GM12873 (cell line): ENCODE measurements around the gene PLXNA1.

Experiments
- TF ChIP-seq, protein P1 (sequence below): IDR thresholded peaks from 2 replicates; pipeline ENCODE4 v1.5.1; 2012; ENCODE audit warnings: low read depth, mild to moderate bottlenecking, moderate library complexity, low read length, control low read depth; ENCODE audit not compliant: insufficient read depth; ENCODE audit errors: missing control alignments

The PLXNA1 gene

DNA sequence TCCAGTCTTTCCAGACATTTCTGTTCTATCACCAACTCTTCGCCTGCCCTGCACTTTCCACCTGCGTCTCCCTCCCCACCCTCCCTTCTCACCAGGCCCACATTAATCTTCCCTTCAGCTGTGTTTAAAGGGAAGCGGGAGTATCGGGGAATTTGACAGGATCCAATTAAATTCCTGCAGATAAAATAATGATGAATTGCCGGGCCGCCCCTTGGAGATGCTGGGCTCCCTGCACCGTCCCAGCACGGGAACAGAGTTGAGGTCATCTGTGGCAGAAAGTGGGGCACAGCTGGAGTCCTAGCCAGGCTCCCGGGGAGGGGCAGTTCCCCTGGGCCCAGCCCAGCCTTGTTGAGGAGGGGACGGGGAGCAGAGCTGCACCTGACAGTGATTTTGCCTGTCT, 30.3 kb downstream of the PLXNA1 start:
- TF ChIP-seq, protein P1, sequence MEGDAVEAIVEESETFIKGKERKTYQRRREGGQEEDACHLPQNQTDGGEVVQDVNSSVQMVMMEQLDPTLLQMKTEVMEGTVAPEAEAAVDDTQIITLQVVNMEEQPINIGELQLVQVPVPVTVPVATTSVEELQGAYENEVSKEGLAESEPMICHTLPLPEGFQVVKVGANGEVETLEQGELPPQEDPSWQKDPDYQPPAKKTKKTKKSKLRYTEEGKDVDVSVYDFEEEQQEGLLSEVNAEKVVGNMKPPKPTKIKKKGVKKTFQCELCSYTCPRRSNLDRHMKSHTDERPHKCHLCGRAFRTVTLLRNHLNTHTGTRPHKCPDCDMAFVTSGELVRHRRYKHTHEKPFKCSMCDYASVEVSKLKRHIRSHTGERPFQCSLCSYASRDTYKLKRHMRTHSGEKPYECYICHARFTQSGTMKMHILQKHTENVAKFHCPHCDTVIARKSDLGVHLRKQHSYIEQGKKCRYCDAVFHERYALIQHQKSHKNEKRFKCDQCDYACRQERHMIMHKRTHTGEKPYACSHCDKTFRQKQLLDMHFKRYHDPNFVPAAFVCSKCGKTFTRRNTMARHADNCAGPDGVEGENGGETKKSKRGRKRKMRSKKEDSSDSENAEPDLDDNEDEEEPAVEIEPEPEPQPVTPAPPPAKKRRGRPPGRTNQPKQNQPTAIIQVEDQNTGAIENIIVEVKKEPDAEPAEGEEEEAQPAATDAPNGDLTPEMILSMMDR = no peak

DNA sequence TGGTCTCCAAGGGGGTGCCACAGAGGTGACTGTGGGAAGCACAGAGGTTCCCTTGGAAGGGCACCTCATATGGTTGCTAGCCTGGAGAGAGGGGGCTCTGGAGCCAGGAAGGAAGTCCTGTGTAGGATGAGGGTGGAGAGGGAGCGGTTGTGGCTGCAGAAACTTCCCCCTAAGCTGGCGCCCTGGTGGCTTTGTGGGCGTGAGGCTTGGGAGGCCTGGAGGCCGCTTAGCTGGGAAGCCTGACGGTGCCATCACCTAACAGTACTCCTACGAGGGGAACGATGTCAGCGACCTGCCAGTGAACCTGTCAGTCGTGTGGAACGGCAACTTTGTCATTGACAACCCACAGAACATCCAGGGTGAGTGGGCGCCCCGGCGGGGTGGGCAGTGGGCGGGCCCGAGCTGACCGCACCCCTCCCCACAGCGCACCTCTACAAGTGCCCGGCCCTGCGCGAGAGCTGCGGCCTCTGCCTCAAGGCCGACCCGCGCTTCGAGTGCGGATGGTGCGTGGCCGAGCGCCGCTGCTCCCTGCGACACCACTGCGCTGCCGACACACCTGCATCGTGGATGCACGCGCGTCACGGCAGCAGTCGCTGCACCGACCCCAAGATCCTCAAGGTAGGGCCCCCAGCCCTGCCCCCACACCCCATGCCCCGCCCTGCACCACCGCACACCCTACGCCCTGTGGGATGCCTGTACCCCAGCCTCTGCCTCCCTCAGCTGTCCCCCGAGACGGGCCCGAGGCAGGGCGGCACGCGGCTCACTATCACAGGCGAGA, 31.0 kb downstream of the PLXNA1 start:
- TF ChIP-seq, protein P1 = no peak

DNA sequence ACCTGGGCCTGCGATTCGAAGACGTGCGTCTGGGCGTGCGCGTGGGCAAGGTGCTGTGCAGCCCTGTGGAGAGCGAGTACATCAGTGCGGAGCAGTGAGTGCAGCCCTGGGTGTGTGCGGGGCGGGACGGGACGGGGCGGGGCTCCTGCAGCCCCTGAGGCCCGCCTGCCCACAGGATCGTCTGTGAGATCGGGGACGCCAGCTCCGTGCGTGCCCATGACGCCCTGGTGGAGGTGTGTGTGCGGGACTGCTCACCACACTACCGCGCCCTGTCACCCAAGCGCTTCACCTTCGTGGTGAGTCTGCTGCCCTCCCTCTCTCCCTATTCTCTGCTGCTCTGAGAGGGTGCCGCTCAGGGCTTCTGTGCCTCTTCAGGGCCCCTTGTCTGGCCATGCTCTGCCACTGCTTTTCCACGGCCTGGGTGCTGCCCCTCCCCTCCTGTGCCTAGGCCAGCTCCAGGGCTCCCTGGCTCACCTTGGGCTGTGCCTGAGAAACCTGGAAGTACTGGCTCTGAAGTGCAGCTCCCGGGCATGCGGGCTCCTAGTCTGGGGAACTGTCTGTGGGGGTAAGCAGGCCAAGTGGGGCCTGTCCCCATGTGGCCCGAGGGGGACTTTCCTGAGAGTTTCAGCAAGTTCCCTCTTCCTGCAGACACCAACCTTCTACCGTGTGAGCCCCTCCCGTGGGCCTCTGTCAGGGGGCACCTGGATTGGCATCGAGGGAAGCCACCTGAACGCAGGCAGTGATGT, 31.8 kb downstream of the PLXNA1 start:
- TF ChIP-seq, protein P1 = no peak

DNA sequence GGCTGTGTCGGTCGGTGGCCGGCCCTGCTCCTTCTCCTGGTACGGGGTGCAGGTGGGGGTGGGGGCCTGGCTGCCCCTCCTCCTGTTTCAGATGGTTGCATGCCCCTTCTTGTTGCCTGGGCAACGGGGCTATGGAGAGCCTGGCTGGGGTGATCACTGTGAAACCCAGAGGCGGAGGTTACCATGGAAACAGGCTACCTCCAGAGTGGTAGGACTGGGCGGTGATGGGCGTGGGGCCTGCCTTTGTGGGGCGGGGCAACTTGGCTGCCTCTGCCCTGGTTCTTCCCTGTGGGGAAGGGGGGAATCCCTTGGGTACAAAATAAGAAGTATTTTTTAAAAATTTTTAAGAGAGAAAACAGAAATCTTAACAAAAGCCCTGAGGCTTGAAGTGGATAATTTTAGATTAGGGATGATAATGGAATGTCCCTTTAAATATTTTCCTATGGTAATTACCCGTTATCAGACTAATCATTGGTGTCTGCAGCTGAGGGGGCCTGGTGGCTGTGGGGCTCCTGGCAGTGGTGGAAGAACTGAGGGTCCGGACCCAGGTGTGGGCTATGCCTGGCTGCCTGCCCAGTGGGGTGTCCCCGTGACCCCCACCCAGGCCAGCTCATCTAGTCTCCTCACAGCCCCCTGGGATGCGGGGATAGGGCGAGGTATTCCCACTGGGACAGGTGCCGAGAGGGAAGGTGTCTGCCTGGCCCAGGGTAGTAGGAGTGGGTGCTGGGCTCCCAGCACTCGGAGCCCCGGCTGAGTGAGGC, 32.5 kb downstream of the PLXNA1 start:
- TF ChIP-seq, protein P1 = no peak

DNA sequence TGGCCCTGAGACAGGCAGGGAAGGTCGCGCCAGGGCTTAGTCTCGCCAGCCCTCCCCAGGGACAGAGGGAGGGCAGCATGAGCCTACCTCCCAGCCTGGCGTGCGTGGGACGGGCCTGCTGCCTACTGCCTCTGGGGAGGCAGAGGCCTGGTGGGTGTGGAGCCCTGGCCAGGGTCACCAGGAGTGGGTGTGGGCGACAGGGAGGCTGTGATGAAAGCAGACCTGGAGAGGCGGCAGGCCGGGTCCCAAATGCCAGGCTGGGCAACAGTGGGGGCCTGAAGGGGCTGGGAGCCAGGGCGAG, 33.1 kb downstream of the PLXNA1 start:
- TF ChIP-seq, protein P1 = no peak

DNA sequence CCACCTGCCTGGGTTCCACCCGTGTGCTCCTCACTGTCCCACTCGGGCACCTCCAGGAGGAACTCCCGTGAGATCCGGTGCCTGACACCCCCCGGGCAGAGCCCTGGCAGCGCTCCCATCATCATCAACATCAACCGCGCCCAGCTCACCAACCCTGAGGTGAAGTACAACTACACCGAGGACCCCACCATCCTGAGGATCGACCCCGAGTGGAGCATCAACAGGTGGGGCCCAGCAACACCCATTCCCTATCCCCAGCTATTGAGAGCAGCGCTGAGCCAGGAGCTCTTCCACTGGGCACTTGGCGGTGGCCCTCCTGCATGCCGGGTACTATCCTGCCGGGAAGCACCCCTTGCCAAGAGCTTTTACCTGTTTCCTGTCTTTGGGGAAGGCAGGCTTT, 33.5 kb downstream of the PLXNA1 start:
- TF ChIP-seq, protein P1 = no peak

DNA sequence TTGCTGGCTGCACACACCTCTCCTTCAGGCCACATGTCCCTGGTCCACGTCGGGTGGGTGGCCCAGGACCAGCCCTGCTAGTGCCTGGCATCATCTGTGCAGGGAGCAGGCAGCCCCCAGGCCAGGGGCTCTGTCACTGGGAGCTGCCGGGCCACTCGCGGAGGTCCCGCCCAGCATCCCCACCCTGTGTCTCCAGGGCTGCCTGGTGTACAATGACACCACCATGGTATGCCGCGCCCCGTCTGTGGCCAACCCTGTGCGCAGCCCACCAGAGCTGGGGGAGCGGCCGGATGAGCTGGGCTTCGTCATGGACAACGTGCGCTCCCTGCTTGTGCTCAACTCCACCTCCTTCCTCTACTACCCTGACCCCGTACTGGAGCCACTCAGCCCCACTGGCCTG, 34.3 kb downstream of the PLXNA1 start:
- TF ChIP-seq, protein P1 = no peak
